ENCODE data around the gene OPCML. TPM values are rescaled to one million over a fixed set of nuclear protein-coding genes. Genes with fewer than 3 reads are reported as not detected.

OPCML gene
- polyA plus RNA-seq, 1 donor (not counting 4 experiments of a cell fraction or from before 2014, with no cell fraction given) = 0.04 TPM

GRCh38 chr11:133545199-133545803, 13.0 kb upstream of the OPCML start:
- DNase-seq (ENCODE audit: low read depth, low spot score) = no peak
- no peaks in the 10 kb centered on the region for H3K4me1 ChIP-seq (ENCODE audit: control insufficient read depth, extremely low read depth, insufficient read depth, low read length)
- H3K4me2 ChIP-seq (ENCODE audit: control insufficient read depth, extremely low read depth, insufficient read depth, low read depth, low read length) = no peak overlapping the region
- no peaks in the 10 kb centered on the region for H3K79me2 ChIP-seq (ENCODE audit: control insufficient read depth, insufficient read depth, low read length)
- no peak overlapping the region for H3K27ac ChIP-seq (ENCODE audit: control insufficient read depth, insufficient read depth, low read length)
- dilution Hi-C loops (cut with MboI; ENCODE audit: extremely low pct_ligation_motif_present, low sequenced_read_pairs) = no loop called here
- no peak overlapping the region for H3K4me3 ChIP-seq (ENCODE audit: control insufficient read depth in 2 of 3, extremely low read depth in 1 of 3, insufficient read depth in 2 of 3, low read depth in 1 of 3, low read length in 3 of 3)
- no peaks in the 10 kb centered on the region for H3K27me3 ChIP-seq (ENCODE audit: control insufficient read depth, extremely low read depth, insufficient read depth, low read length)
- no peak overlapping the region for H3K9ac ChIP-seq (ENCODE audit: control insufficient read depth, extremely low read depth, insufficient read depth, low read length)
- H3K9me1 ChIP-seq (ENCODE audit: control insufficient read depth, extremely low read depth, insufficient read depth, low read length) = no peaks in the 10 kb centered on the region
- TF ChIP-seq, protein P1, sequence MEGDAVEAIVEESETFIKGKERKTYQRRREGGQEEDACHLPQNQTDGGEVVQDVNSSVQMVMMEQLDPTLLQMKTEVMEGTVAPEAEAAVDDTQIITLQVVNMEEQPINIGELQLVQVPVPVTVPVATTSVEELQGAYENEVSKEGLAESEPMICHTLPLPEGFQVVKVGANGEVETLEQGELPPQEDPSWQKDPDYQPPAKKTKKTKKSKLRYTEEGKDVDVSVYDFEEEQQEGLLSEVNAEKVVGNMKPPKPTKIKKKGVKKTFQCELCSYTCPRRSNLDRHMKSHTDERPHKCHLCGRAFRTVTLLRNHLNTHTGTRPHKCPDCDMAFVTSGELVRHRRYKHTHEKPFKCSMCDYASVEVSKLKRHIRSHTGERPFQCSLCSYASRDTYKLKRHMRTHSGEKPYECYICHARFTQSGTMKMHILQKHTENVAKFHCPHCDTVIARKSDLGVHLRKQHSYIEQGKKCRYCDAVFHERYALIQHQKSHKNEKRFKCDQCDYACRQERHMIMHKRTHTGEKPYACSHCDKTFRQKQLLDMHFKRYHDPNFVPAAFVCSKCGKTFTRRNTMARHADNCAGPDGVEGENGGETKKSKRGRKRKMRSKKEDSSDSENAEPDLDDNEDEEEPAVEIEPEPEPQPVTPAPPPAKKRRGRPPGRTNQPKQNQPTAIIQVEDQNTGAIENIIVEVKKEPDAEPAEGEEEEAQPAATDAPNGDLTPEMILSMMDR (optimal IDR thresholded peaks at IDR 0.05 in 1 of 3, IDR thresholded peaks at IDR 0.05 in 1 of 3, conservative IDR thresholded peaks at IDR 0.05 in 1 of 3; ENCODE audit: extremely low read depth in 1 of 3, insufficient read depth in 2 of 3, low read length in 3 of 3) = no peak
- no peak for TF ChIP-seq EZH2 (IDR thresholded peaks at IDR 0.05; ENCODE audit: low read length)
- no peak overlapping the region for H2AFZ ChIP-seq (ENCODE audit: control insufficient read depth, low read length)
- no peak for FAIRE-seq
- H4K20me1 ChIP-seq (ENCODE audit: control insufficient read depth, extremely low read depth, insufficient read depth, low read length) = no peaks in the 10 kb centered on the region
- H3K9me3 ChIP-seq (ENCODE audit: control insufficient read depth, low read depth, low read length) = no peaks in the 10 kb centered on the region
- no peaks in the 10 kb centered on the region for H3K36me3 ChIP-seq (ENCODE audit: control insufficient read depth in 2 of 2, extremely low read depth in 1 of 2, insufficient read depth in 2 of 2, low read length in 2 of 2)

GRCh38 chr11:133541720-133542095, 9.4 kb upstream of the OPCML start:
- Histone ChIP-seq H3K9me3 (ENCODE audit: control insufficient read depth, low read depth, low read length) (no peaks in the 10 kb centered on the region), H4K20me1 (ENCODE audit: control insufficient read depth, extremely low read depth, insufficient read depth, low read length) (no peaks in the 10 kb centered on the region), H3K4me1 (ENCODE audit: control insufficient read depth, extremely low read depth, insufficient read depth, low read length) (no peaks in the 10 kb centered on the region), H3K4me2 (ENCODE audit: control insufficient read depth, extremely low read depth, insufficient read depth, low read depth, low read length) (no peak overlapping the region), H2AFZ (ENCODE audit: control insufficient read depth, low read length) (no peak overlapping the region), H3K27ac (ENCODE audit: control insufficient read depth, insufficient read depth, low read length) (no peak overlapping the region), H3K36me3 (ENCODE audit: control insufficient read depth in 2 of 2, extremely low read depth in 1 of 2, insufficient read depth in 2 of 2, low read length in 2 of 2) (no peaks in the 10 kb centered on the region), H3K4me3 (ENCODE audit: control insufficient read depth in 2 of 3, extremely low read depth in 1 of 3, insufficient read depth in 2 of 3, low read depth in 1 of 3, low read length in 3 of 3) (no peak overlapping the region), H3K9me1 (ENCODE audit: control insufficient read depth, extremely low read depth, insufficient read depth, low read length) (no peaks in the 10 kb centered on the region), H3K79me2 (ENCODE audit: control insufficient read depth, insufficient read depth, low read length) (no peaks in the 10 kb centered on the region), H3K9ac (ENCODE audit: control insufficient read depth, extremely low read depth, insufficient read depth, low read length) (no peak overlapping the region), H3K27me3 (ENCODE audit: control insufficient read depth, extremely low read depth, insufficient read depth, low read length) (no peaks in the 10 kb centered on the region)
- TF ChIP-seq, protein P1 (optimal IDR thresholded peaks at IDR 0.05 in 1 of 3, IDR thresholded peaks at IDR 0.05 in 1 of 3, conservative IDR thresholded peaks at IDR 0.05 in 1 of 3; ENCODE audit: extremely low read depth in 1 of 3, insufficient read depth in 2 of 3, low read length in 3 of 3) = no peak
- TF ChIP-seq EZH2 (IDR thresholded peaks at IDR 0.05; ENCODE audit: low read length) = no peak
- dilution Hi-C loops (cut with MboI; ENCODE audit: extremely low pct_ligation_motif_present, low sequenced_read_pairs) = no loop called here
- FAIRE-seq = no peak
- no peak for DNase-seq (ENCODE audit: low read depth, low spot score)

Measured in keratinocyte (primary cell).